ENCODE results near the gene PDE2A. TPM values are rescaled to one million over a fixed set of nuclear protein-coding genes. Genes with fewer than 3 reads are reported as not detected.

PDE2A gene
- total RNA-seq, 1 donor from 2014 or later, result 0.11 TPM

DNA sequence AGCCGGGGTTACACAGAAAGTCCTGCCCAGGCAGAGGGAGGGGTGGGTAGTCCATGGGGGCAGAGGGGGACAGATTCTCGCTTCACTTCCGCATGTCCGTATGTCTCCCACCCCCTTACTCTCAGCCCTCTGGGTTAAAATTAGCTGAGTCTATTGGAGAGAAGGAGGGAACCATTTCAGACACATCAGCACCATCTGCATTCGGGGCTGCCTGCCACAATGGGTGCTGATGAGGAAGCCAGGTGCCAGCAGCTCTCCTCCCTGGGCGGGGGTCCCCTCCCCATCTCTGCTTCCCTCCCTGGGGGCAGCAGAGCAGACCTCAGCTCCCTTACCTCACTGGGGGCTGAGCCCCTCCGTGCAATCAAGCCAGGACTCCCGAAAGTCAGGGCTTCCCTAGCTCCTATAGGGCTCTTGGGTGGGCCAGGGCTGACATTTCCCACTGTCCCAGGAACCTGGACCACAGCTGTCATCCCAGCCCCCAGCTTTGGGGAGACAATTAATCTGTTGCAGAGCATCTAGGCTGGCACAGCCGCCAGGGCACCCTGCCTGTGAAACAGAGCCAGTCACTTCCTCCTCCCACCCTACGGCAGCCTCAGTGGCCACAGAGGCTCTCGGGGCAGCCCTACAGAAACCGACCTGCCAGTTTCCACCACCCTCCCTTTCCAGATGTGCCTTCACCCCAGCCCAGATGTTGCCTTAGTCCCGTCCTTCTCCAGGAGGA, 67.3 kb downstream of the PDE2A start:
- H3K36me3 Mint-ChIP-seq, result peaks cover 3% of the 10 kb centered on the region
- H3K4me1 Mint-ChIP-seq, result peaks cover 13% of the 10 kb centered on the region
- H3K9me3 Mint-ChIP-seq, result no peaks in the 10 kb centered on the region
- H3K27ac Mint-ChIP-seq, result no peak overlapping the region
- no peaks in the 10 kb centered on the region for H3K36me3 ChIP-seq
- H3K27me3 Mint-ChIP-seq (ENCODE audit: insufficient read depth, low read depth), result peaks cover 21% of the 10 kb centered on the region
- no peaks in the 10 kb centered on the region for H3F3A ChIP-seq (ENCODE audit: low read depth)
- H3K9ac ChIP-seq, result no peak overlapping the region
- H3K4me3 ChIP-seq, result no peak overlapping the region
- H3K9me3 ChIP-seq (ENCODE audit: low read depth), result no peaks in the 10 kb centered on the region
- H2AFZ ChIP-seq (replicated peaks), result no peak overlapping the region
- no peaks in the 10 kb centered on the region for H3K79me2 ChIP-seq (ENCODE audit: low read depth)
- no peak for DNase-seq (ENCODE audit: low spot score)
- TF ChIP-seq, protein P1, sequence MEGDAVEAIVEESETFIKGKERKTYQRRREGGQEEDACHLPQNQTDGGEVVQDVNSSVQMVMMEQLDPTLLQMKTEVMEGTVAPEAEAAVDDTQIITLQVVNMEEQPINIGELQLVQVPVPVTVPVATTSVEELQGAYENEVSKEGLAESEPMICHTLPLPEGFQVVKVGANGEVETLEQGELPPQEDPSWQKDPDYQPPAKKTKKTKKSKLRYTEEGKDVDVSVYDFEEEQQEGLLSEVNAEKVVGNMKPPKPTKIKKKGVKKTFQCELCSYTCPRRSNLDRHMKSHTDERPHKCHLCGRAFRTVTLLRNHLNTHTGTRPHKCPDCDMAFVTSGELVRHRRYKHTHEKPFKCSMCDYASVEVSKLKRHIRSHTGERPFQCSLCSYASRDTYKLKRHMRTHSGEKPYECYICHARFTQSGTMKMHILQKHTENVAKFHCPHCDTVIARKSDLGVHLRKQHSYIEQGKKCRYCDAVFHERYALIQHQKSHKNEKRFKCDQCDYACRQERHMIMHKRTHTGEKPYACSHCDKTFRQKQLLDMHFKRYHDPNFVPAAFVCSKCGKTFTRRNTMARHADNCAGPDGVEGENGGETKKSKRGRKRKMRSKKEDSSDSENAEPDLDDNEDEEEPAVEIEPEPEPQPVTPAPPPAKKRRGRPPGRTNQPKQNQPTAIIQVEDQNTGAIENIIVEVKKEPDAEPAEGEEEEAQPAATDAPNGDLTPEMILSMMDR (IDR thresholded peaks at IDR 0.05), result no peak
- no peak overlapping the region for H3K4me2 ChIP-seq
- no peaks in the 10 kb centered on the region for H4K20me1 ChIP-seq (ENCODE audit: low read depth)
- H3K4me3 Mint-ChIP-seq, result no peak overlapping the region
- H3K27ac ChIP-seq, result no peak overlapping the region
- H3K4me1 ChIP-seq, result no peaks in the 10 kb centered on the region
- H3K27me3 ChIP-seq, result peaks cover 5% of the 10 kb centered on the region

DNA sequence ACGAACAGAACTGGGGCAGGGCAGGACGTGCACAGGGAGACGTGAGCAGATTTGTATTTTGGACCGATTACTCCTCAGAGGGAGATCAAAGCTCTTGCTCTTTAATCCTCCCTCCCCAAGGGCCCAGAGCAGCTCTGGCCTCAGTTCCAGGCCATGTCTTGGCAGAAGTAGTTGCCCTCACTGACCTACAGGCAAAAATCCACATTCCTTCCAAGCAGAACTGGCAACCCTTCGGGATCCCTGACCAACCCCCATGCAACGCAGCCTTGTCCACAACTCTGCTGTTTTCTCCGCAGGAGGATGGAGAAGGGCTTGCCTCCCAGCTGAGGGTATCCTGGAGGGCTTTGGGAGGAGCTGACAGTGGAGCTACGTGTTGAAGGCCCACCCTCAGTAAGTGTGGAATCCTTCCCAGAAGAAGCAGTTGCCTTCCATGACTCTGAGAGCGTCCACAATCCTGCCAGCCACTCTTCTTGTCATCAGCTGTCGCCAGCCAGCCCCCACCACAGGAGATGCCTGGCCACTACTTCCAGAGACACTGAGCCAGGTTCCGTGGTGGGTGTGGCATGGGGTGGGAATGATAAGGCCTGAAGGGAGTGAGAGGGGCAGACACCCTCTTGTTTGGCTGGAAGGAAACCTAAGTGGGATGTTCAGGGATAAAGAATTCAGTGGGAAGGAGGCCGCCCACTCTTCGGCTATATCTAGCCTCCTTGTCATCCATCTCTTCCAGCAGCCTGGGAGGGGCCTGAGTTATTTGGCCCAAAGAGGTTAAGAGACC, 68.1 kb downstream of the PDE2A start:
- H3K27me3 ChIP-seq, result peaks cover under 1% of the 10 kb centered on the region
- no peaks in the 10 kb centered on the region for H3K9me3 ChIP-seq (ENCODE audit: low read depth)
- peak overlapping the region; percentile 2 for H3K27ac Mint-ChIP-seq
- H4K20me1 ChIP-seq (ENCODE audit: low read depth), result no peaks in the 10 kb centered on the region
- H3K4me3 Mint-ChIP-seq, result no peak overlapping the region
- no peaks in the 10 kb centered on the region for H3K36me3 ChIP-seq
- H3K4me1 ChIP-seq, result no peaks in the 10 kb centered on the region
- no peak overlapping the region for H3K4me3 ChIP-seq
- H3K9me3 Mint-ChIP-seq, result no peaks in the 10 kb centered on the region
- H2AFZ ChIP-seq (replicated peaks), result no peak overlapping the region
- no peak overlapping the region for H3K9ac ChIP-seq
- peaks cover 25% of the 10 kb centered on the region for H3K27me3 Mint-ChIP-seq (ENCODE audit: insufficient read depth, low read depth)
- H3F3A ChIP-seq (ENCODE audit: low read depth), result no peaks in the 10 kb centered on the region
- H3K4me2 ChIP-seq, result no peak overlapping the region
- H3K4me1 Mint-ChIP-seq, result peaks cover 13% of the 10 kb centered on the region
- no peaks in the 10 kb centered on the region for H3K79me2 ChIP-seq (ENCODE audit: low read depth)
- H3K36me3 Mint-ChIP-seq, result peaks cover 3% of the 10 kb centered on the region
- DNase-seq (ENCODE audit: low spot score), result no peak
- H3K27ac ChIP-seq, result no peak overlapping the region
- TF ChIP-seq EZH2 (IDR thresholded peaks at IDR 0.05), result no peak
- TF ChIP-seq EZH2phosphoT487 (IDR thresholded peaks at IDR 0.05), result no peak
- TF ChIP-seq, protein P1 (IDR thresholded peaks at IDR 0.05), result no peak

DNA sequence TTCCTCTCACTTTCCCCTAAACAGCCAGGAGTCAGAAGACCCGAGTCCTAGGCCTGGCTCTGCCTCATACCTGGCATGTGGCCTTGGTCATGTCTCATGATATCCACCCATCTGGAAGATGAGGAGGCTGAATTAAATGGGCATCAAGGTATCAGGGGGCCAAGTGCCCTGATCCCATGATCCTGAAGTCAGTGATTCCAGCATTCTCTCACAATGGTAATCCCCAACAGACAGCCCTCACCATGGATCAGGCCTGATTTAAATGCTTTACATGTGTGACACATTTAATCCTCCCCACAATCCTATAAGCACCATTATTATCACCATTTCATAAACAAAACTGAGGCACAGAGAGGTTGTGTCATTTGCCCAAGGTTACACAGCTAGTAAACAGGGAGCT, 70.0 kb downstream of the PDE2A start:
- no peak overlapping the region for H3K4me2 ChIP-seq
- H3K27ac Mint-ChIP-seq, result peak overlapping the region; percentile 50
- peaks cover 5% of the 10 kb centered on the region for H3K4me1 ChIP-seq
- no peaks in the 10 kb centered on the region for H3F3A ChIP-seq (ENCODE audit: low read depth)
- DNase-seq (ENCODE audit: low spot score), result no peak
- no peaks in the 10 kb centered on the region for H3K36me3 ChIP-seq
- no peak overlapping the region for H3K27ac ChIP-seq
- H3K9me3 Mint-ChIP-seq, result no peaks in the 10 kb centered on the region
- H2AFZ ChIP-seq (replicated peaks), result no peak overlapping the region
- H3K4me3 Mint-ChIP-seq, result no peak overlapping the region
- no peak overlapping the region for H3K9ac ChIP-seq
- H3K36me3 Mint-ChIP-seq, result peaks cover 3% of the 10 kb centered on the region
- H3K4me3 ChIP-seq, result no peak overlapping the region
- peaks cover 20% of the 10 kb centered on the region for H3K4me1 Mint-ChIP-seq
- peaks cover 4% of the 10 kb centered on the region for H3K27me3 ChIP-seq
- H3K27me3 Mint-ChIP-seq (ENCODE audit: insufficient read depth, low read depth), result peaks cover 18% of the 10 kb centered on the region
- TF ChIP-seq, protein P1 (IDR thresholded peaks at IDR 0.05), result no peak
- no peak for TF ChIP-seq EZH2 (IDR thresholded peaks at IDR 0.05)
- no peak for TF ChIP-seq EZH2phosphoT487 (IDR thresholded peaks at IDR 0.05)
- H3K9me3 ChIP-seq (ENCODE audit: low read depth), result no peaks in the 10 kb centered on the region
- H4K20me1 ChIP-seq (ENCODE audit: low read depth), result no peaks in the 10 kb centered on the region
- no peaks in the 10 kb centered on the region for H3K79me2 ChIP-seq (ENCODE audit: low read depth)

Data from neural progenitor cell (in vitro differentiated cells).